H1 (cell line): ENCODE measurements around the gene ADGRE2. TPM values are rescaled to one million over a fixed set of nuclear protein-coding genes. Genes with fewer than 3 reads are reported as not detected.
A peak's percentile ranks its signal among the peaks of the same experiment; 100 is the strongest.

Source experiments
- ASH2L ChIP-seq: fragments of 200-600, 300-600 bp; sonication (generic); IDR thresholded peaks from one replicate; pipeline ENCODE4 v1.7.1; 2017; ENCODE audit warnings: low read length
- BCL11A ChIP-seq, 2 experiments: IDR thresholded peaks; one replicate each; pipeline ENCODE4 v1.6.1; 2011; ENCODE audit warnings: low read depth in 2 of 2, low read length in 2 of 2, mild to moderate bottlenecking in 2 of 2
- FOSL1 ChIP-seq: IDR thresholded peaks from 2 replicates; pipeline ENCODE4 v1.6.1; 2011; ENCODE audit warnings: mild to moderate bottlenecking, low read depth, low read length, moderate library complexity; ENCODE audit not compliant: insufficient read depth
- HDAC2 ChIP-seq, 2 experiments: fragments of 300-600 bp in 1 of 2; sonication (generic) in 1 of 2; IDR thresholded peaks; 2 replicates each; pipeline ENCODE4 v1.6.1; 2011 to 2012; ENCODE audit warnings: low read depth in 2 of 2, low read length in 2 of 2, mild to moderate bottlenecking in 2 of 2, moderate library complexity in 2 of 2, borderline replicate concordance in 1 of 2, inconsistent platforms in 1 of 2
- KDM5A ChIP-seq: fragments of 200-600 bp; IDR thresholded peaks from 2 replicates; pipeline ENCODE4 v1.7.1; 2012; ENCODE audit warnings: mild to moderate bottlenecking, low read length, inconsistent platforms, mixed read lengths
- POLR2A ChIP-seq, 2 experiments: IDR thresholded peaks; 1 replicate in 1 of 2; 2 replicates in 1 of 2; pipeline ENCODE4 v1.6.1; 2011; ENCODE audit warnings: low read depth in 2 of 2, low read length in 2 of 2, mild to moderate bottlenecking in 2 of 2; ENCODE audit errors: control extremely low read depth in 1 of 2
- POU5F1 ChIP-seq: IDR thresholded peaks from 2 replicates; pipeline ENCODE4 v1.6.1; 2011; ENCODE audit warnings: low read depth, mild to moderate bottlenecking, low read length, moderate library complexity
- RBBP5 ChIP-seq: IDR thresholded peaks from 2 replicates; pipeline ENCODE4 v1.7.1; 2012; ENCODE audit warnings: low read depth, mild to moderate bottlenecking, inconsistent platforms, low read length, moderate library complexity, borderline replicate concordance
- RXRA ChIP-seq: IDR thresholded peaks from 2 replicates; pipeline ENCODE4 v1.6.1; 2011; ENCODE audit warnings: low read depth, mild to moderate bottlenecking, low read length, moderate library complexity; ENCODE audit not compliant: insufficient read depth
- SAP30 ChIP-seq: fragments of 300-600 bp; sonication (generic); IDR thresholded peaks from 2 replicates; pipeline ENCODE4 v1.7.1; 2012; ENCODE audit warnings: low read length, moderate library complexity, mild to moderate bottlenecking, inconsistent platforms; ENCODE audit not compliant: insufficient read depth, insufficient replicate concordance
- SIX5 ChIP-seq: IDR thresholded peaks from 2 replicates; pipeline ENCODE4 v1.6.1; 2011; ENCODE audit warnings: mild to moderate bottlenecking, low read depth, low read length
- SP4 ChIP-seq: IDR thresholded peaks from 2 replicates; pipeline ENCODE4 v1.6.1; 2012; ENCODE audit warnings: low read length, inconsistent platforms
- SRF ChIP-seq: IDR thresholded peaks from 2 replicates; pipeline ENCODE4 v1.6.1; 2011; ENCODE audit warnings: mild to moderate bottlenecking, low read depth, low read length, moderate library complexity
- TAF1 ChIP-seq: IDR thresholded peaks from 2 replicates; pipeline ENCODE4 v1.6.1; 2011; ENCODE audit warnings: mild to moderate bottlenecking, low read depth, low read length
- TAF7 ChIP-seq: optimal IDR thresholded peaks from 2 replicates; pipeline ENCODE3; 2011; ENCODE audit warnings: low read depth, mild to moderate bottlenecking, inconsistent platforms, low read length, moderate library complexity, borderline replicate concordance
- TCF12 ChIP-seq: IDR thresholded peaks from 2 replicates; pipeline ENCODE4 v1.6.1; 2011; ENCODE audit warnings: low read depth, mild to moderate bottlenecking, low read length
- polyA plus RNA-seq, 7 experiments: library from polyadenylated mRNA; depleted of rRNA in 3 of 7; stranded (reverse) in 5 of 7; unstranded in 2 of 7; fragments of >200 nt in 5 of 7; fragments of 200-250 nt in 2 of 7; gene quantifications; 1 replicate in 5 of 7; 2 replicates in 1 of 7; 4 replicates in 1 of 7; pipeline versions ENCODE4 v1.2.1 to v1.2.3, GENCODE V29; 2011 to 2013; ENCODE audit warnings: missing spikeins in 2 of 7, mixed read lengths in 2 of 7
- total RNA-seq: library from RNA; stranded (reverse); fragmentation: NEBNext Ultra II Directional; extraction: Animal tissue kit (Norgen Biotek cat#: 25700); gene quantifications from 2 replicates; pipeline ENCODE4 v1.2.1, GENCODE V29; 2021
- TF ChIP-seq, protein P1 (sequence below), 3 experiments: IDR thresholded peaks; 1 replicate in 2 of 3; 2 replicates in 1 of 3; pipeline versions ENCODE4 v1.5.1 to v1.6.1; 2011; ENCODE audit warnings: low read length in 3 of 3, mild to moderate bottlenecking in 3 of 3, inconsistent platforms in 2 of 3, low read depth in 1 of 3, moderate library complexity in 1 of 3; ENCODE audit not compliant: insufficient read depth in 1 of 3; ENCODE audit errors: control extremely low read depth in 1 of 3
- TF ChIP-seq, protein P2 (sequence below): IDR thresholded peaks from 2 replicates; pipeline ENCODE4 v1.6.1; 2012; ENCODE audit warnings: inconsistent platforms

The ADGRE2 gene
- total and polyA plus RNA-seq, 2 of the 8 experiments (the other 6 are each of a cell fraction or from before 2014, with no cell fraction given) = 2.0 to 4.5 TPM

DNA sequence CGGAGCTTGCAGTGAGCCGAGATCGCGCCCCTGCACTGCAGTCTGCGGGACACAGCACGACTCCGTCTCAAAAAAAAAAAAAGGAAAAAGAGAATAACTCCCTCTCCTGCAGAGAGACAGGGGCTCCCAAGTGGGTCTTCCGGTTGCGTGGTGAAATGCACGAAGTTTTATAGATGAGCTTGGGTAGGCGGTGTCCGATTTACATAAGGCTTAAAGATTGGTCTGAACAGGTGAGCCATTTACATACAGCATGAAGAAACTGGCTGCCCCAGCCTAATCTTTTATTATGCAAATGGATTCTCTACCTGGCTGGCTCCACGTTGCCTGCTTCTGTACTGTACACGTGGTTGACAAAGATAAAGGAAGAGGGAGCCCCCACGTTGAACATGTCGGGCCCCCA lies 19.5 kb downstream of the ADGRE2 start (continued):
- TF ChIP-seq, protein P1, sequence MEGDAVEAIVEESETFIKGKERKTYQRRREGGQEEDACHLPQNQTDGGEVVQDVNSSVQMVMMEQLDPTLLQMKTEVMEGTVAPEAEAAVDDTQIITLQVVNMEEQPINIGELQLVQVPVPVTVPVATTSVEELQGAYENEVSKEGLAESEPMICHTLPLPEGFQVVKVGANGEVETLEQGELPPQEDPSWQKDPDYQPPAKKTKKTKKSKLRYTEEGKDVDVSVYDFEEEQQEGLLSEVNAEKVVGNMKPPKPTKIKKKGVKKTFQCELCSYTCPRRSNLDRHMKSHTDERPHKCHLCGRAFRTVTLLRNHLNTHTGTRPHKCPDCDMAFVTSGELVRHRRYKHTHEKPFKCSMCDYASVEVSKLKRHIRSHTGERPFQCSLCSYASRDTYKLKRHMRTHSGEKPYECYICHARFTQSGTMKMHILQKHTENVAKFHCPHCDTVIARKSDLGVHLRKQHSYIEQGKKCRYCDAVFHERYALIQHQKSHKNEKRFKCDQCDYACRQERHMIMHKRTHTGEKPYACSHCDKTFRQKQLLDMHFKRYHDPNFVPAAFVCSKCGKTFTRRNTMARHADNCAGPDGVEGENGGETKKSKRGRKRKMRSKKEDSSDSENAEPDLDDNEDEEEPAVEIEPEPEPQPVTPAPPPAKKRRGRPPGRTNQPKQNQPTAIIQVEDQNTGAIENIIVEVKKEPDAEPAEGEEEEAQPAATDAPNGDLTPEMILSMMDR (IDR thresholded peaks at IDR 0.05; ENCODE audit: control extremely low read depth in 1 of 3, insufficient read depth in 1 of 3, low read depth in 1 of 3, low read length in 3 of 3) = no peak
- 0 out of 4 replicates have a peak, but pooled peaks have one; percentile 38 to 39 for TF ChIP-seq HDAC2 (IDR thresholded peaks at IDR 0.05; ENCODE audit: borderline replicate concordance in 1 of 2, low read depth in 2 of 2, low read length in 2 of 2)
- 0 out of 3 replicates have a peak, but pooled peaks of 1 of the 2 experiments have one; percentile 21 for TF ChIP-seq POLR2A (IDR thresholded peaks at IDR 0.05; ENCODE audit: control extremely low read depth in 1 of 2, low read depth in 2 of 2, low read length in 2 of 2)
- TF ChIP-seq SAP30 = no peak
- no peak for TF ChIP-seq FOSL1
- TF ChIP-seq TCF12 = 0 out of 2 replicates have a peak, but pooled peaks have one; percentile 30
- TF ChIP-seq, protein P2, sequence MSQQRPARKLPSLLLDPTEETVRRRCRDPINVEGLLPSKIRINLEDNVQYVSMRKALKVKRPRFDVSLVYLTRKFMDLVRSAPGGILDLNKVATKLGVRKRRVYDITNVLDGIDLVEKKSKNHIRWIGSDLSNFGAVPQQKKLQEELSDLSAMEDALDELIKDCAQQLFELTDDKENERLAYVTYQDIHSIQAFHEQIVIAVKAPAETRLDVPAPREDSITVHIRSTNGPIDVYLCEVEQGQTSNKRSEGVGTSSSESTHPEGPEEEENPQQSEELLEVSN = peak; percentile 37
- TF ChIP-seq RXRA = no peak
- peak; percentile 48 for TF ChIP-seq TAF1
- peak; percentile 28; the same call in 1 of the 2 replicates for TF ChIP-seq POU5F1
- TF ChIP-seq SIX5 = no peak
- TF ChIP-seq TAF7 = no peak
- TF ChIP-seq KDM5A = no peak
- peak; percentile 62; the same call in 1 of the 2 replicates for TF ChIP-seq RBBP5
- TF ChIP-seq SRF = no peak
- TF ChIP-seq ASH2L = peak; percentile 55
- no peak for TF ChIP-seq BCL11A (IDR thresholded peaks at IDR 0.05; ENCODE audit: low read depth in 2 of 2, low read length in 2 of 2)
- no peak for TF ChIP-seq SP4
- TF ChIP-seq, all 59 proteins: peak for 11
